ENCODE data around the gene CLTCL1.

- no peak for TF ChIP-seq POLR2A (IDR thresholded peaks at IDR 0.05)
- no peak for TF ChIP-seq CTCF (IDR thresholded peaks at IDR 0.05)
Observed at GRCh38 chr22:19213001-19213400, 78.5 kb downstream of the CLTCL1 start.

Data from testis (tissue), 2 donors.